ENCODE measurements around the gene ZNF775.

The ZNF775 gene

DNA sequence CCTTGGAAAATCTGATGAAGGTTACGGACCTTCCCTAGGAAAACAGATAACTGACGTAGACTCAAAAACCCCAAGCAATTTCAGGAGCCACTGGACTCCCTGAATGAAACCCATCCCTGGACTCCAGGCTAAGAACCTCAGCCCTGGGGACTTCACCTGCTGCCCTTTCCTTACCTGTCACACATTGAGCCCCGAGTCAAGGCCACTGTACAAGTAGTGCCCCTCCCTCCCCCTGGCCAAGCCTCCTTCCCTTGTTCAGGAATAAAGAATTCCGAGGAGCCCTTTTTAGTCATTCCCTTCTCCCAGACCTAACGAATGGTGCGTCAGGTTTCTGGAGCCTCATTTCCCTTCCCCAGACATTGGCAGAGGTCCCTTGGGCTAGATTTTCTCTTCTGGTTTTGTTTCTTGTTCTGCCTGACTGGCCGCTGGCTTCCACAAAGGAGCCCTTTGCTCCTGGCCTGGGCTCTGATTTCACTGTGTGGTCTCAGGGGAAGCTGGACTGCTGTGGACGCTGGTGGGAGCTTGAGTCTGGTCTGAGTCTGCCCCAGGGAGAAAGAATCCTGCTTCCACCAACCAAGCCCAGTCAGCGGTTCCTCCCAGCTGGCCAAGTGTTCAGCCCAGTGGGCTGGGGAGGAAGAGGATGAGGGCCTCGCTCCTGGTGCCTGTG, 31.7 kb downstream of the ZNF775 start:
- Histone ChIP-seq H3K9me3 (ENCODE audit: control insufficient read depth in 1 of 2, low read length in 2 of 2) (no peaks in the 10 kb centered on the region), H3K27me3 (ENCODE audit: control insufficient read depth in 1 of 2, insufficient read depth in 2 of 2, low read length in 2 of 2) (no peaks in the 10 kb centered on the region), H3K27ac (ENCODE audit: low read depth, low read length) (no peak overlapping the region), H3K4me1 (ENCODE audit: control insufficient read depth in 1 of 2, insufficient read depth in 2 of 2, low read length in 2 of 2) (peaks cover 15 to 16% of the 10 kb centered on the region in 2 donors), H3K9ac (ENCODE audit: low read depth in 1 of 2, low read length in 2 of 2) (no peak overlapping the region), H3K36me3 (ENCODE audit: control insufficient read depth in 1 of 2, insufficient read depth in 2 of 2, low read length in 2 of 2) (peaks cover 0 to 20% of the 10 kb centered on the region in 2 donors), H3K4me3 (ENCODE audit: low read depth in 1 of 2, low read length in 2 of 2) (no peak overlapping the region)

DNA sequence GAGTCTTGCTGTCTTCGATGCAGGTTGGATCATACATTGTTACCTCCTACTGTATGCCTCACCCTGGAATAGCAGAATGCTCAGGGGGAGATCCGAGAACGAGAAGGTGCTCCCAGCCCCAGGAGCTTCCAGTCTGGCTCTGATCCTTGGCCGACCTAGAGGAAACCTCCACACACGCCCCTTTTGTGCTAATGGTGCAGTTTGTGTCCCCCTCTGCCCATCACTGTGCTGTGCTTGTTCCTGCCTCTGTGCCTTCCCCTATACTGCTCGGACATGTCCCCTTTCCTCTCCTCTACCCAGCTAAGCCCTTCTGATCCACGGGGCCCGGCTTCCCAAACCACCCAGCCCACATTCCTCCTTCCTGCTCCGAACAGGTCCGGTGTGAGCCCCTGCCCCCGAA, 32.5 kb downstream of the ZNF775 start:
- H3K27ac ChIP-seq (ENCODE audit: low read depth, low read length): no peak overlapping the region

DNA sequence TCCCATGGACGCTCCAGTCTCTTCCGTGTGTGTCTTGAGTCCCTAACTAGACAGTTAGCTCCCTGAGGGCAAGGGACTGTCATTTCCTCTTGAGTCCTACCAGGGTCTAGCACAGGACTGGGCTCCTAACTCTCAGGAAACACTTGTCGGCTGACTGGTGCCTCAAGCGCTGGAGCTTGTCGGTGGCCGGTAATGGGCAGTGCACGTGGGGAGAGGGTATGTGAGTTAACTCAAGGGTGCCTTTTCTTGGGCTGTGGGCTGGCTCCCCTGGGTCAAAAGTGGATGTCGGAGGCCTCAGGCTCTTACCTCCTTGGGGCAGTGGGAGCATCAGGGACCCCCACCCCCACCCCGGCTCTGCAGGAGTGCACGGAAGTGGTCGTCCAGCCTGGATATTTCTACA, 32.9 kb downstream of the ZNF775 start:
- peaks cover 0 to 20% of the 10 kb centered on the region in 2 donors for H3K36me3 ChIP-seq (ENCODE audit: control insufficient read depth in 1 of 2, insufficient read depth in 2 of 2, low read length in 2 of 2)
- H3K9me3 ChIP-seq (ENCODE audit: control insufficient read depth in 1 of 2, low read length in 2 of 2): no peaks in the 10 kb centered on the region

More for the DNA sequence above, 32.5 kb downstream of the ZNF775 start:
- Histone ChIP-seq H3K27me3 (ENCODE audit: control insufficient read depth in 1 of 2, insufficient read depth in 2 of 2, low read length in 2 of 2) (no peaks in the 10 kb centered on the region), H3K4me3 (ENCODE audit: low read depth in 1 of 2, low read length in 2 of 2) (no peak overlapping the region), H3K9me3 (ENCODE audit: control insufficient read depth in 1 of 2, low read length in 2 of 2) (no peaks in the 10 kb centered on the region), H3K9ac (ENCODE audit: low read depth in 1 of 2, low read length in 2 of 2) (no peak overlapping the region), H3K4me1 (ENCODE audit: control insufficient read depth in 1 of 2, insufficient read depth in 2 of 2, low read length in 2 of 2) (peaks cover 7 to 8% of the 10 kb centered on the region in 2 donors), H3K36me3 (ENCODE audit: control insufficient read depth in 1 of 2, insufficient read depth in 2 of 2, low read length in 2 of 2) (peaks cover 0 to 20% of the 10 kb centered on the region in 2 donors)

DNA sequence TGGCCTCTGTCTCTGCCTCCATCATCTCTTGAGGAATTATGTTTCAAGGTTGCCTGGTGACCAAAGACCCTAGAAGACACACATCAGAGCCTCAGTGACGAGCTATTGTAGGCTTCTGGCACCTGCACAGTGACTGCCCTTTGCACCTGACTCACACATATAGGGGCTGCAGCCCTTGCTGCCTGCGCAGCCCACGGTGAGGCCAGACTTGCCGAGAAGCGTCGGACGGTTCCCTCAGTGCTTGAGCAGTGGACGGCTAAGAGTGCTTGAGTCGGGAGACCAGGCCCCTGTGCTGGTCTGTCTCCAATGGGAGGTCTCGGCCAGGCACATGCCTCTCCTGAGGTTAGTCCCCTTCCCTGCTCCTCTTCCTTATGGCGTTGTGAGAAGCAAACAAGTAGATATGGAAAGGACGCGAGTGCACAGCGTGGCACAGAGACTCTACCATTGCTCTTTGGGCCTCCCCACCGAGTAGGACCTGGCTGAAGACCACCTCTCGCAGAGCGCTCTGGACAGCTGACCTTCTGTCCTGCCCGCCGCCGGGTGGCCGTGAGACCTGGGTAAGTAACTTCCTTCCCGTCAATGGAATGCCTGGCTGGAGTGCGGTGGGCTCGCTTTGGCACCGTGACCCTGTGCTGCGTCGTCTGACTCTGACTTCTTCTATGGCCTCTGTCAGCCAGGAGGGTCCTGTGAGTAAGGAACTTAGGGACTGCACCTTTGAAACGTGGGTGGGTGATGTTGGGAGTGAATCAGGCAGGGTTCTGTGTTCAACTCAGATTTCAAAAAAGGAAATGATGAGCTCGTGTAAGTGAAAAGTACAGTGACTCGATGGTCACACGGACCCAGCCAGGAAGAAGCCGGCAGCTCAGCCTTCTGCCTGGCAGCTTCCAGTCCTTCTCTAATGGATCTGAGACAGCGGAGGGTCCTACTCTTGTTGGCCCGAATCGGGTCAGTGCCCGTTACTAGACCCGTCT, 33.7 kb downstream of the ZNF775 start:
- Histone ChIP-seq H3K9me3 (ENCODE audit: control insufficient read depth in 1 of 2, low read length in 2 of 2) (no peaks in the 10 kb centered on the region), H3K9ac (ENCODE audit: low read depth in 1 of 2, low read length in 2 of 2) (no peak overlapping the region), H3K4me3 (ENCODE audit: low read depth in 1 of 2, low read length in 2 of 2) (no peak overlapping the region), H3K27me3 (ENCODE audit: control insufficient read depth in 1 of 2, insufficient read depth in 2 of 2, low read length in 2 of 2) (no peaks in the 10 kb centered on the region), H3K27ac (ENCODE audit: low read depth, low read length) (no peak overlapping the region), H3K4me1 (ENCODE audit: control insufficient read depth in 1 of 2, insufficient read depth in 2 of 2, low read length in 2 of 2) (no peaks in the 10 kb centered on the region), H3K36me3 (ENCODE audit: control insufficient read depth in 1 of 2, insufficient read depth in 2 of 2, low read length in 2 of 2) (peaks cover 0 to 20% of the 10 kb centered on the region in 2 donors)

More for the DNA sequence above, 32.9 kb downstream of the ZNF775 start:
- Histone ChIP-seq H3K27me3 (ENCODE audit: control insufficient read depth in 1 of 2, insufficient read depth in 2 of 2, low read length in 2 of 2) (no peaks in the 10 kb centered on the region), H3K4me3 (ENCODE audit: low read depth in 1 of 2, low read length in 2 of 2) (no peak overlapping the region), H3K9ac (ENCODE audit: low read depth in 1 of 2, low read length in 2 of 2) (no peak overlapping the region), H3K4me1 (ENCODE audit: control insufficient read depth in 1 of 2, insufficient read depth in 2 of 2, low read length in 2 of 2) (peaks cover 3 to 4% of the 10 kb centered on the region in 2 donors), H3K27ac (ENCODE audit: low read depth, low read length) (no peak overlapping the region)

DNA sequence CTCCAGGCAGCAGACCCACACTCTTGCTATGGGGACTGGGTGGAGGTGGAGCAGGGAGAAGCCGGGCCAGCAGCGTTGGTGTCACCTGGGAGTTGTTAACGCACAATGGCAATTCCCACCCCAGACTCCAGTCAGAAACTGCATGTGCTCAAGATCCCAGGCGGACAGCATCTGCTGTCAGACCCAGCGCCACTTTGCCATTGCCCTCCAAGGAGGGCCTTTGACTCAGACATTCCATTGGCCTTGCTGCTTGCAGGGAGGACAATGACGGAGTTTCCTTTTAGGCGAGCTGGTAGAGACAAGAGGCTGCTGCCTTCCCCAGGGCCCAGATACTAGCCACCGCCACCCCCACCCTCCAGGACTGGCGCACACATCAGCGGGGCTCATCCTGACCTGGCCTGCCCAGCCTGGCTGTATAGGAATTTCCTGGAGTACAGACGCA, 34.5 kb downstream of the ZNF775 start:
- Histone ChIP-seq H3K9ac (ENCODE audit: low read depth in 1 of 2, low read length in 2 of 2) (no peak overlapping the region), H3K27me3 (ENCODE audit: control insufficient read depth in 1 of 2, insufficient read depth in 2 of 2, low read length in 2 of 2) (no peaks in the 10 kb centered on the region), H3K36me3 (ENCODE audit: control insufficient read depth in 1 of 2, insufficient read depth in 2 of 2, low read length in 2 of 2) (peaks cover 0 to 20% of the 10 kb centered on the region in 2 donors), H3K4me3 (ENCODE audit: low read depth in 1 of 2, low read length in 2 of 2) (no peak overlapping the region), H3K9me3 (ENCODE audit: control insufficient read depth in 1 of 2, low read length in 2 of 2) (no peaks in the 10 kb centered on the region), H3K27ac (ENCODE audit: low read depth, low read length) (no peak overlapping the region), H3K4me1 (ENCODE audit: control insufficient read depth in 1 of 2, insufficient read depth in 2 of 2, low read length in 2 of 2) (no peaks in the 10 kb centered on the region)

DNA sequence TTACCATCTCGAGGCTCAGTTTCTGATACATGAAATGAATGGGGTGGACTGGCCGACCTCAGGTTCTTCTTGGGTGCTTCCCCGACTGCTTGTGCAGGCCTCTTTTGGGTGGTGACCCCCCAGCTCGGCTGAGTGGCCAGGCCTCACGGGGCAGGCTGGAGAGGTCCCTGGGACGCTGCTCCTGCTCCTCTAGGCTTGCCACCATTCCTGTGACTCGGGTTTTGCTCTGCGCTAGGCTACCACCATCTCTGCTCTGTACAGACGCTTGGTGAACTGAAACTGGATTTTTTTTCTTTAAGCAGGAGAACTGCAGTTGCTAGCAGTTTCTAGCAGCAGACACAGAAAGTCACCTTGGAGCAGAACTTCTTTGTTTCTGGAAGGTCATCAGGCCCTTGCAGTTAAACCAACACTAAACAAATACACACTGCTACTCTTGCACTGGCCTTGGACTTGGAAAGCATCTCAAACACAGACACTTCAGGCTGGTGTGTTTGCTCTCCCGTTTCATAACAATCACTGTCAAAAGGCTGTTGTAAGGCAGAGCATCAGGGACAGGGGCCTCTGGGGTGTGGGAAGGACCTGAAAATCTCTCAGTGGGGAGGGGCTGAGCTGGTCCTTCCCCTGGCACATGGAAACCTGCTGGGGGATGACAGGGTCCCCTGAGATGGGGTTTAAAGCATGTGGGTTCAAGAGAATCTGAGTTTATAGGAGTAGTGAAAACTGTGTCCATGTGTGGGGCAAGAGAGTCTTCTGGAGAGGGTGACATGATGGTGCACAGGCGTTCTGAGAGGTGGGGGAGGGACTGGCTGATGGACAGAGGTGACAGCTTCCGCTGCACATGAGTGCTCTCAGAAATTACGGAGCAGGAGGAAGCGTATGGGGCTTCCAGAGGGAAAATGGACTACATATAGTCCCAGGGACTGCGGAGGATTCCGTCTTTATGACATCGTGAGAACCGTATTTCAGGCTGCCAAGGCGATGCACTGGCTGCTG, 36.3 kb downstream of the ZNF775 start:
- H3K9ac ChIP-seq (ENCODE audit: low read depth in 1 of 2, low read length in 2 of 2): no peak overlapping the region
- no peak overlapping the region for H3K4me3 ChIP-seq (ENCODE audit: low read depth in 1 of 2, low read length in 2 of 2)
- peak overlapping the region; percentile 3 for H3K27ac ChIP-seq (ENCODE audit: low read depth, low read length)
- no peaks in the 10 kb centered on the region for H3K27me3 ChIP-seq (ENCODE audit: control insufficient read depth in 1 of 2, insufficient read depth in 2 of 2, low read length in 2 of 2)
- peaks cover 0 to 11% of the 10 kb centered on the region in 2 donors for H3K36me3 ChIP-seq (ENCODE audit: control insufficient read depth in 1 of 2, insufficient read depth in 2 of 2, low read length in 2 of 2)
- H3K4me1 ChIP-seq (ENCODE audit: control insufficient read depth in 1 of 2, insufficient read depth in 2 of 2, low read length in 2 of 2): no peaks in the 10 kb centered on the region
- no peaks in the 10 kb centered on the region for H3K9me3 ChIP-seq (ENCODE audit: control insufficient read depth in 1 of 2, low read length in 2 of 2)

DNA sequence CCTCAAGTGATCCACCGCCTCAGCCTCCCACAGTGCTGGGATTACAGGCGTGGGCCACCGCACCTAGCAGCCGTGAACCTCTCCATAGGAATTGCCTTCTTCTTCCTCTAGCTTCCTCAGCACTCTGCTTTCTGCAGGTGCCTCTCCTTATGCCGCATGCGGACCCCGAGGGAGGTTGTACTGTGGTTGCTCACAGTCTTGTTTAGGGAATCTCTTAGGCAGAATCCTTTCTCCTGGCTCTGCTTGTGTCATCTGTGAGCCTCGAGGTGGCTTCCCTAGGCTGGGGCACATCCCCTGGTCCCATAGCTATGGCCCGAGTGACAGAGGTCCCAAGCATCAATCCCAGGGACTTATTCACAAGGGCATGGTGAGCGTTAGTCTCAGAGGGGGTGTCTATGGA, 38.1 kb downstream of the ZNF775 start:
- Histone ChIP-seq H3K9ac (ENCODE audit: low read depth in 1 of 2, low read length in 2 of 2) (no peak overlapping the region), H3K27ac (ENCODE audit: low read depth, low read length) (no peak overlapping the region), H3K9me3 (ENCODE audit: control insufficient read depth in 1 of 2, low read length in 2 of 2) (no peaks in the 10 kb centered on the region), H3K36me3 (ENCODE audit: control insufficient read depth in 1 of 2, insufficient read depth in 2 of 2, low read length in 2 of 2) (no peaks in the 10 kb centered on the region), H3K4me1 (ENCODE audit: control insufficient read depth in 1 of 2, insufficient read depth in 2 of 2, low read length in 2 of 2) (peaks cover 4 to 5% of the 10 kb centered on the region in 2 donors), H3K27me3 (ENCODE audit: control insufficient read depth in 1 of 2, insufficient read depth in 2 of 2, low read length in 2 of 2) (no peaks in the 10 kb centered on the region), H3K4me3 (ENCODE audit: low read depth in 1 of 2, low read length in 2 of 2) (no peak overlapping the region)

DNA sequence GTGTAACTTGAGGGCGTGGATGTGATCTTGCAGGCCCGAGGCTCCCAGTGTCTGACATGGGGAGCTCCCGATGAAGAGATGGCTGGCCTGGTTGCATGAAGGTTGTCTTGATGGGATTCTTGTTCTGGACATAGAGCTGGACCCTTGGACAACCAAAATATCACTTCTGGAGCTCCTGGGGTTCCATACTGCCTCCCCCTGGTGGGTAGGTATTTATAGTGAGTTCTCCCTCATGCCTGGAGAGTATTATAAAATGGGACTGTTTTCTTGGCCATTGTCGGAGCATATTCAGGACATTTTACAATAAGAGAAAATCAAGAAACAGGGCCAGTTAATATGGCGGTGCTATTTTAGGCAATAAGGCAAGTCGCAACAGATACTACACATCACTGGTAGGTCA, 38.7 kb downstream of the ZNF775 start:
- peaks cover 4 to 5% of the 10 kb centered on the region in 2 donors for H3K4me1 ChIP-seq (ENCODE audit: control insufficient read depth in 1 of 2, insufficient read depth in 2 of 2, low read length in 2 of 2)
- no peaks in the 10 kb centered on the region for H3K9me3 ChIP-seq (ENCODE audit: control insufficient read depth in 1 of 2, low read length in 2 of 2)
- H3K27ac ChIP-seq (ENCODE audit: low read depth, low read length): no peak overlapping the region
- H3K9ac ChIP-seq (ENCODE audit: low read depth in 1 of 2, low read length in 2 of 2): no peak overlapping the region
- no peaks in the 10 kb centered on the region for H3K27me3 ChIP-seq (ENCODE audit: control insufficient read depth in 1 of 2, insufficient read depth in 2 of 2, low read length in 2 of 2)
- H3K4me3 ChIP-seq (ENCODE audit: low read depth in 1 of 2, low read length in 2 of 2): no peak overlapping the region
- no peaks in the 10 kb centered on the region for H3K36me3 ChIP-seq (ENCODE audit: control insufficient read depth in 1 of 2, insufficient read depth in 2 of 2, low read length in 2 of 2)

DNA sequence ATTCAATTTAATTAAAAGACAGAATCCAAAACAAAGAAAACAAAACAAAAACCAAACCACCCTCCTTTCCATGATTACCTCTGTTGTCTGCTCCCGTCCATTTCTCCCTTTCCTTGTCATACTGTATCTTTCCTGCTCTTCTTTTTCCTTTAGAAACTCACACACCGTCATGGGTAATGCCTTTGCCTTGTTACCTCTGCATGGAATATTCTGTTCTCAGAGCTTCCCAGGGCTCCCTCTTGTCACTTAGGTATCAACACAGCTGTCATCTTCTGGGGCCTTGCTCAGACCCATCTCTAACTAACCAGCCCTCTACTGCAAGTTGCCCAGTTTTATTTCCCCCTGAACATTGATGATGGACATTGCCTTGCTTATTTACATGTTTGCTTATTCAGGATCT, 41.1 kb downstream of the ZNF775 start:
- Histone ChIP-seq H3K36me3 (ENCODE audit: control insufficient read depth in 1 of 2, insufficient read depth in 2 of 2, low read length in 2 of 2) (no peaks in the 10 kb centered on the region), H3K4me1 (ENCODE audit: control insufficient read depth in 1 of 2, insufficient read depth in 2 of 2, low read length in 2 of 2) (peaks cover 4 to 5% of the 10 kb centered on the region in 2 donors), H3K9me3 (ENCODE audit: control insufficient read depth in 1 of 2, low read length in 2 of 2) (no peaks in the 10 kb centered on the region), H3K27me3 (ENCODE audit: control insufficient read depth in 1 of 2, insufficient read depth in 2 of 2, low read length in 2 of 2) (no peaks in the 10 kb centered on the region), H3K27ac (ENCODE audit: low read depth, low read length) (no peak overlapping the region), H3K4me3 (ENCODE audit: low read depth in 1 of 2, low read length in 2 of 2) (no peak overlapping the region), H3K9ac (ENCODE audit: low read depth in 1 of 2, low read length in 2 of 2) (no peak overlapping the region)
